Measurements from ENCODE around the gene ITSN2.

Gene ITSN2

DNA sequence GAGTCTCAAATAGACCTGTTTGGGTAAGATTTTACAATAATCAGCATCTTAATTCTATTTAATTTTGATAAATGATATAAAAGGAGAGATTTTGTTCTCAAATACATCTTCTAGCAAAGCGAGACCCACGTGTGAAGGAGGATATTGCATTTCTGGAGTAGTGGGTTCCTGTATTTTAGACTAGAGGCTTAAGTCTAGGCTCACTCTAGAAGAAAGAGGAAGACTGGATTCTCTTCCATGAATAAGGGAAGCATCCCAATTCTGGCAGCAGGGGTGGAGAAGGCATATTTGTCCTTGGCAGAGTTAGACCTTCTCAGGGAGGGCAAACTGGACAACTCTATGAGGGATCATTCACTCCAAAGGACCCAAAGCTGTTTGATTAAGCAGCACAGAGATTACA is 196.7 kb downstream of the ITSN2 start:
- H3K36me3 ChIP-seq, result peaks cover 0 to 30% (median 4%) of the 10 kb centered on the region in 11 experiments; a peak in 9 of 22 replicates
- no peak for TF ChIP-seq Cebpa-rat (IDR thresholded peaks at IDR 0.05)
- H3K9ac ChIP-seq, result no peak overlapping the region
- H3K4me2 ChIP-seq, result 0 out of 22 replicates have a peak overlapping the region, but pooled peaks of 1 of the 11 experiments have one; percentile 1
- peaks cover 6 to 22% (median 14%) of the 10 kb centered on the region in 11 experiments; a peak in 19 of 22 replicates for H3K9me3 ChIP-seq (replicated peaks in 1 of 11)
- H3K4me1 ChIP-seq, result peaks cover 4 to 21% (median 7%) of the 10 kb centered on the region in 10 experiments; a peak in 14 of 20 replicates
- no peaks in the 10 kb centered on the region for H3K27me3 ChIP-seq
- H4K20me1 ChIP-seq, result no peaks in the 10 kb centered on the region
- no peak overlapping the region for H3K4me3 ChIP-seq
- H3K27ac ChIP-seq, result no peak overlapping the region

- peaks cover 0 to 30% (median 4%) of the 10 kb centered on the region in 11 experiments; a peak in 9 of 22 replicates for H3K36me3 ChIP-seq
- peaks cover 6 to 22% (median 14%) of the 10 kb centered on the region in 11 experiments; a peak in 19 of 22 replicates for H3K9me3 ChIP-seq (replicated peaks in 1 of 11)
- H3K9ac ChIP-seq, result no peak overlapping the region
- no peaks in the 10 kb centered on the region for H4K20me1 ChIP-seq
- H3K4me1 ChIP-seq, result peaks cover 4 to 21% (median 7%) of the 10 kb centered on the region in 10 experiments; a peak in 14 of 20 replicates
- H3K4me3 ChIP-seq, result no peak overlapping the region
- H3K4me2 ChIP-seq, result peak overlapping the region in 4 of 11 experiments; percentile 1 to 30 (median 13); a peak in 1 of 22 replicates
- no peak overlapping the region for H3K27ac ChIP-seq
- no peaks in the 10 kb centered on the region for H3K27me3 ChIP-seq
- no peak for TF ChIP-seq Cebpa-rat (IDR thresholded peaks at IDR 0.05)
Measured at GRCh38 chr2:24163186-24163585, 197.2 kb downstream of the ITSN2 start.

GRCh38 chr2:24162494-24162893 is 197.8 kb downstream of the ITSN2 start:
- Histone ChIP-seq H3K27me3 (no peaks in the 10 kb centered on the region), H3K9ac (no peak overlapping the region), H3K4me3 (no peak overlapping the region), H3K36me3 (peaks cover 0 to 30% (median 4%) of the 10 kb centered on the region in 11 experiments; a peak in 10 of 22 replicates), H3K4me2 (no peak overlapping the region), H4K20me1 (no peaks in the 10 kb centered on the region), H3K4me1 (peaks cover 4 to 21% (median 7%) of the 10 kb centered on the region in 10 experiments; a peak in 14 of 20 replicates), H3K9me3 (replicated peaks in 1 of 11) (peaks cover 6 to 22% (median 14%) of the 10 kb centered on the region in 11 experiments; a peak in 19 of 22 replicates), H3K27ac (no peak overlapping the region)
- no peak for TF ChIP-seq Cebpa-rat (IDR thresholded peaks at IDR 0.05)

DNA sequence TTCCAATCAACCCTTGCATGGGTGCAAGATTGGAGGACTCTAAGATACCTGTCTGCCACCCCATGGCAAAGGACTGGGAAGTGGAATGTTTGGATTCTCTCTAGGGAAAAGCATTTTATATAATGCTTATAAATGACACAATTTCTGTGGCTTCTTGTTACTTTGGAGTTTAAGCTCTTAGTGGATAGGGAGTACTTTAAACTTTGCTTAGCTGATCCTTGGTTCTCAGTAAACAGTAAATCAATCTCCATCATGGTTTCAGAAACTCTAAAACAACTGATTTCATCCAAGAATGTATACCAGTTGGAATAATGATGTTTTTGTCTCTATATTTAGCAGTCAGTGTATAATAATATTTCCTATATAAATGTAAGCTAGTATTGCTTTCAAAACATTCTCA is 199.6 kb downstream of the ITSN2 start:
- no peak overlapping the region for H3K4me3 ChIP-seq
- H3K4me1 ChIP-seq, result peaks cover 4 to 21% (median 7%) of the 10 kb centered on the region in 10 experiments; a peak in 14 of 20 replicates
- H3K9ac ChIP-seq, result no peak overlapping the region
- no peaks in the 10 kb centered on the region for H3K27me3 ChIP-seq
- no peaks in the 10 kb centered on the region for H4K20me1 ChIP-seq
- H3K36me3 ChIP-seq, result peaks cover 0 to 37% (median 4%) of the 10 kb centered on the region in 11 experiments; a peak in 10 of 22 replicates
- peaks cover 6 to 22% (median 14%) of the 10 kb centered on the region in 11 experiments; a peak in 19 of 22 replicates for H3K9me3 ChIP-seq (replicated peaks in 1 of 11)
- TF ChIP-seq Cebpa-rat (IDR thresholded peaks at IDR 0.05), result no peak
- no peak overlapping the region for H3K4me2 ChIP-seq
- H3K27ac ChIP-seq, result no peak overlapping the region

- no peak overlapping the region for H3K4me2 ChIP-seq
- H4K20me1 ChIP-seq, result no peaks in the 10 kb centered on the region
- H3K4me3 ChIP-seq, result no peak overlapping the region
- TF ChIP-seq Cebpa-rat (IDR thresholded peaks at IDR 0.05), result no peak
- peaks cover 6 to 22% (median 14%) of the 10 kb centered on the region in 11 experiments; a peak in 19 of 22 replicates for H3K9me3 ChIP-seq (replicated peaks in 1 of 11)
- no peak overlapping the region for H3K27ac ChIP-seq
- H3K4me1 ChIP-seq, result peaks cover 4 to 16% (median 7%) of the 10 kb centered on the region in 10 experiments; a peak in 14 of 20 replicates
- no peak overlapping the region for H3K9ac ChIP-seq
- peaks cover 0 to 37% (median 4%) of the 10 kb centered on the region in 11 experiments; a peak in 10 of 22 replicates for H3K36me3 ChIP-seq
- H3K27me3 ChIP-seq, result no peaks in the 10 kb centered on the region
Measured at GRCh38 chr2:24159708-24160107, 200.6 kb downstream of the ITSN2 start.

DNA sequence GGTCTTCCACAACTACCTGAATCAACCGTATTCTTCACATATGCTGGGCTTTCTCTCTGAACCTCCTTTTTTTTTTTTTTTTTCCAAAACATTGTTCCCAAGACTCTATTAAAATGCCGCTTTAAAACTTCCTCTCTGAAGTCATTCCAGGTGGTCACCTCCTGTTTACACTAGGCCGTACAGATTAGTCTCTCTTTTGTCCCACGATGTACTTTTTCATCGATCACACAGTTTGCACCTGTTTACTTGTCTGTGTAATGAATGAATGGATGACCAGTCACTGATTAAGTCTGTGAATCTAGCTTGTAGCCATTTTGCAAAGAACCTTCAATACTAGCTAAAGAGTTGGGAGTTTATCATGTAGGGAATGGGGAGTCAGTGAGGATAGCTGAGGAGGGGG is 202.2 kb downstream of the ITSN2 start:
- H3K27me3 ChIP-seq, result no peaks in the 10 kb centered on the region
- no peak for TF ChIP-seq Cebpa-rat (IDR thresholded peaks at IDR 0.05)
- H3K27ac ChIP-seq, result no peak overlapping the region
- peaks cover 0 to 40% (median 4%) of the 10 kb centered on the region in 11 experiments; a peak in 11 of 22 replicates for H3K36me3 ChIP-seq
- H3K9ac ChIP-seq, result no peak overlapping the region
- peaks cover 6 to 22% (median 14%) of the 10 kb centered on the region in 11 experiments; a peak in 19 of 22 replicates for H3K9me3 ChIP-seq (replicated peaks in 1 of 11)
- H3K4me1 ChIP-seq, result peaks cover 0 to 3% (median 2%) of the 10 kb centered on the region in 10 experiments; a peak in 10 of 20 replicates
- H4K20me1 ChIP-seq, result no peaks in the 10 kb centered on the region
- no peak overlapping the region for H3K4me2 ChIP-seq
- H3K4me3 ChIP-seq, result no peak overlapping the region

- H3K4me1 ChIP-seq, result no peaks in the 10 kb centered on the region
Measured at GRCh38 chr2:24153478-24153877, 206.9 kb downstream of the ITSN2 start.

More at GRCh38 chr2:24153478-24153877, 206.9 kb downstream of the ITSN2 start:
- no peak overlapping the region for H3K9ac ChIP-seq
- H3K36me3 ChIP-seq, result peaks cover 0 to 29% (median 7%) of the 10 kb centered on the region in 11 experiments; a peak in 11 of 22 replicates
- TF ChIP-seq Cebpa-rat (IDR thresholded peaks at IDR 0.05), result no peak
- H3K9me3 ChIP-seq (replicated peaks in 1 of 11), result peaks cover 0 to 11% (median 8%) of the 10 kb centered on the region in 11 experiments; a peak in 17 of 22 replicates
- no peak overlapping the region for H3K27ac ChIP-seq
- no peaks in the 10 kb centered on the region for H4K20me1 ChIP-seq
- no peaks in the 10 kb centered on the region for H3K27me3 ChIP-seq
- no peak overlapping the region for H3K4me3 ChIP-seq
- H3K4me2 ChIP-seq, result no peak overlapping the region
